GM21526 (cell line): ENCODE data around the gene IL15RA.
"Not testable (repeated sequence)": the region's sequence is repeated elsewhere in the genome, so short reads cannot be mapped to it uniquely, and the experiment has no call there.

Experiments used
- ATAC-seq: cut with Tn5 transposase; IDR thresholded peaks from one replicate; pipeline ENCODE4 v1.9.1; 2021; ENCODE audit warnings: moderate library complexity; ENCODE audit not compliant: unreplicated experiment, low FRiP score

IL15RA gene

GRCh38 chr10:5952731-5953385 is 24.5 kb downstream of the IL15RA start:
- ATAC-seq: no peak

GRCh38 chr10:5951721-5952407 is 25.5 kb downstream of the IL15RA start:
- no peak for ATAC-seq

GRCh38 chr10:5951167-5951711 is 26.1 kb downstream of the IL15RA start:
- ATAC-seq: no peak

- no peak for ATAC-seq
Observed at GRCh38 chr10:5949009-5949759, 28.2 kb downstream of the IL15RA start.

- ATAC-seq: no peak
Observed at GRCh38 chr10:5948208-5948585, 29.1 kb downstream of the IL15RA start.

- ATAC-seq: no peak
Observed at GRCh38 chr10:5947471-5948207, 29.7 kb downstream of the IL15RA start.

GRCh38 chr10:5946786-5947185 is 30.6 kb downstream of the IL15RA start:
- no peak for ATAC-seq

GRCh38 chr10:5946419-5946775 is 30.9 kb downstream of the IL15RA start:
- not testable (repeated sequence) for ATAC-seq

- no peak for ATAC-seq
Observed at GRCh38 chr10:5945561-5946418, 31.6 kb downstream of the IL15RA start.

GRCh38 chr10:5945190-5945509 is 32.2 kb downstream of the IL15RA start:
- ATAC-seq: no peak

- no peak for ATAC-seq
Observed at GRCh38 chr10:5944389-5945189, 32.8 kb downstream of the IL15RA start.

- no peak for ATAC-seq
Observed at GRCh38 chr10:5943536-5943935, 33.8 kb downstream of the IL15RA start.

- no peak for ATAC-seq
Observed at GRCh38 chr10:5942474-5942873, 34.9 kb downstream of the IL15RA start.

- no peak for ATAC-seq
Observed at GRCh38 chr10:5942001-5942400, 35.3 kb downstream of the IL15RA start.

GRCh38 chr10:5941579-5941978 is 35.8 kb downstream of the IL15RA start:
- no peak for ATAC-seq

- no peak for ATAC-seq
Observed at GRCh38 chr10:5940807-5941218, 36.5 kb downstream of the IL15RA start.

GRCh38 chr10:5938291-5938690 is 39.1 kb downstream of the IL15RA start:
- ATAC-seq: no peak

GRCh38 chr10:5937016-5937415 is 40.3 kb downstream of the IL15RA start:
- ATAC-seq: no peak

GRCh38 chr10:5935628-5936027 is 41.7 kb downstream of the IL15RA start:
- no peak for ATAC-seq
